Gastrocnemius medialis (tissue), 4 donors: ENCODE data around the gene KIF26B.

Experiments
- CTCF ChIP-seq, 5 experiments: fragments of 450-650 bp in 3 of 5; fragments of 200-600 bp in 2 of 5; sonication (generic) in 2 of 5; IDR thresholded peaks in 4 of 5; conservative IDR thresholded peaks in 1 of 5; 1 replicate in 4 of 5; 2 replicates in 1 of 5; pipeline ENCODE4 v1.5.1; 2016 to 2019; ENCODE audit warnings: antibody characterized with exemption in 5 of 5, mild to moderate bottlenecking in 3 of 5, moderate library complexity in 3 of 5
- POLR2A ChIP-seq, 2 donors: fragments of 450-650 bp; IDR thresholded peaks; one replicate each; pipeline ENCODE4 v1.6.1; 2017; ENCODE audit warnings: antibody characterized with exemption in 2 of 2, mild to moderate bottlenecking in 2 of 2, moderate library complexity in 2 of 2

GRCh38 chr1:245748240-245748639 is 593.5 kb downstream of the KIF26B start:
- TF ChIP-seq POLR2A (IDR thresholded peaks at IDR 0.05) (no peak), CTCF (IDR thresholded peaks at IDR 0.05 in 4 of 5, conservative IDR thresholded peaks at IDR 0.05 in 1 of 5) (no peak)
